GM19372 (cell line): ENCODE results near the gene LRRC56.

Source experiments
- ATAC-seq: cut with Tn5 transposase; IDR thresholded peaks from one replicate; pipeline ENCODE4 v1.9.1; 2021; ENCODE audit warnings: mild to moderate bottlenecking, low read depth, moderate library complexity; ENCODE audit not compliant: unreplicated experiment

LRRC56 gene, protein sequence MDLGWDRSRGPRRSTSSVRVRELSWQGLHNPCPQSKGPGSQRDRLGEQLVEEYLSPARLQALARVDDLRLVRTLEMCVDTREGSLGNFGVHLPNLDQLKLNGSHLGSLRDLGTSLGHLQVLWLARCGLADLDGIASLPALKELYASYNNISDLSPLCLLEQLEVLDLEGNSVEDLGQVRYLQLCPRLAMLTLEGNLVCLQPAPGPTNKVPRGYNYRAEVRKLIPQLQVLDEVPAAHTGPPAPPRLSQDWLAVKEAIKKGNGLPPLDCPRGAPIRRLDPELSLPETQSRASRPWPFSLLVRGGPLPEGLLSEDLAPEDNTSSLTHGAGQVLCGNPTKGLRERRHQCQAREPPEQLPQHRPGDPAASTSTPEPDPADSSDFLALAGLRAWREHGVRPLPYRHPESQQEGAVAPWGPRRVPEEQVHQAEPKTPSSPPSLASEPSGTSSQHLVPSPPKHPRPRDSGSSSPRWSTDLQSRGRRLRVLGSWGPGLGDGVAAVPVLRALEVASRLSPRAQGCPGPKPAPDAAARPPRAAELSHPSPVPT

DNA sequence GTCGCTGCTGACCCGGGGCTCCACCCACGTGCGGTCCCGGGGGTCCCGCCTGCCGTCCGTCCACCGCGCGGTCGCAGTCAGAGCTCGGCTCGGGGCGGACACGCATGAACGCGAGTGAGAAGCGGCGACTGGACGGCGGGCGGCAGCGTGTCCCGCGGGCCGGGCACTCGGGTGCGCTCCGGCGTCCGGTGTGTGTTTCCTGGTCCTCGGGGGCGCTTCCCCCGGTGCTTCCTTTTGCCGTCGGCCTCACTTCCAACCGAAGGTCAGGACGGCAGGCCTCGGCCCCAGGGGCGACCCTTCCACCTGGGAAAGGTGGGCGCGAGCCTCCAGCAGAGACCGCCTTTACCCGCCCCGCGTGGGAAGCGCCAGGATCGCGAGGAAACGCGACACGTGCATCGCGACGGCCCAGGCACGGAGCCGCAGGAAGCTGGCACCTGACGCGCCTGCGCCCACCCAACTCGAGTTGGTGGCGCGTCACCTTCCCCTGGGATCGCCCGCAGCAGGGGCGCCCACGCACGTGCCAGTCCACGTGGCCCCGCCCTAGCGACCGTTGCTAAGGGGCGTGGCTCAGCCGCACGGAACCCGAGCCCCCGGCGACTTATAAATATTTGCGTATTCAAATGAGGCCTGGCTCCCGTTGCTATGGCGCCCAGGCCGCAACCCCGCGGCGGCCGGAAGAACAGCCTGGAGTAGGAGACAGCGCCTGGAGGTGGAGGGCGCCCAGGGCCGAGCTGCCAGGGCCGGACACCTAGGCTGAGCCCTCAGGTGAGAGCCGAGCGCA is at the start of gene LRRC56:
Gene LRRC56, plus strand, starts transcription at position 687 of the 781 bp plus-strand sequence. CDS start 3,158 bp downstream, outside the sequence.
- peak; percentile 48 for ATAC-seq

DNA sequence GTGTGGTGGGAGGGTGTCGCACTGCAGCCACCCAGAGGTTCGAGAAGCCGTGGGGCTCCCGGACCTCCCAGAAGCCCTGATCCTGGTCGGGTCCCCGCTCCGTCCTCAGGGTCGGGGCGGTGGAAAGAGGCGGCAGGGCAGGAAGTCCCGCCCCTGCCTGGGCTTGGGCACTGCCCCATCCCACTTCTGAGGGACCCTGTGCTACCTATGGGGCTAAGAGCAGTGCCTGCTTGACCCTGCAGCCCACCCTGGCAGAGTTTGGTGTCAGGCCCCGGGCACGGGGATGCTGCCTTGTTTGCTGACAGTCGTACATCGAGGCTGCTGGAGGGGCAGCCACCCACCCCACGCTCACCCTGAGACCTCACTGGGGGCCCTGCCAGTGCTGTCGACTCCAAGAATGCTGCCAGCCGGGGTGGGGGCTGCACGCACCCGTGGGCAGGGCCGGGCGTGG is 49.7 kb upstream of the LRRC56 start:
- ATAC-seq = no peak

DNA sequence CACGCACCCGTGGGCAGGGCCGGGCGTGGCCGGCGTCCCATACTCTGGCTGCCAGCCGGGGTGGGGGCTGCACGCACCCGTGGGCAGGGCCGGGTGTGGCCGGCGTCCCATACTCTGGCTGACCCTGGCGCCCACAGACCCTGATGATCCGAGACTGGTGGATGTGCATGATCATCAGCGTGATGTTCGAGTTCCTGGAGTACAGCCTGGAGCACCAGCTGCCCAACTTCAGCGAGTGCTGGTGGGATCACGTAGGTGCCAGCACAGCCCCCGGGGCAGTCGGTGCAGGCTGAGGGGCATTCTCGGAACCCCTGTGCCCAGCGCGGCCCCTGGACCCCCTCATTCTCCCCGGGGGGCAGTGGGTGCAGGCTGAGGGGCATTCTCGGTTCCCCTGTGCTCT is 49.3 kb upstream of the LRRC56 start:
- no peak for ATAC-seq

DNA sequence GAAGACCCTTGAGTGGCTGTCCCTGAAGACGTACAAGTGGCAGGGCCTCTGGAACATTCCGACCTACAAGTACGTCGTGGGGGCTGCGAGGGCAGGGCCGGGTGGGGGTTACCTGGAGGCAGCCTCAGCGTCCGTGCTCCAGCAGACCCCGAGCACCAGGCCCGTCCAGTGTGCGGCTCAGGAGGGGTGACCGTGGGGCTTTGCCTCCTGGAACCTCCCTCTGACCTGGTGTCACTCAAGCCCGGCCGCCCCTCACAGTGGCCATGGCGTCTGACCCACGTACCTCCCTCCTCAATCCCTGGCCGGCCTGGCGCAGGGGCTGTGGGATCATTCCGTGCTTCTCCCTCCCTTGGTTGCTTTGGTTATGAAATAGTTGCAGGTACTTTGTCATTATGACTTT is 48.7 kb upstream of the LRRC56 start:
- no peak for ATAC-seq

DNA sequence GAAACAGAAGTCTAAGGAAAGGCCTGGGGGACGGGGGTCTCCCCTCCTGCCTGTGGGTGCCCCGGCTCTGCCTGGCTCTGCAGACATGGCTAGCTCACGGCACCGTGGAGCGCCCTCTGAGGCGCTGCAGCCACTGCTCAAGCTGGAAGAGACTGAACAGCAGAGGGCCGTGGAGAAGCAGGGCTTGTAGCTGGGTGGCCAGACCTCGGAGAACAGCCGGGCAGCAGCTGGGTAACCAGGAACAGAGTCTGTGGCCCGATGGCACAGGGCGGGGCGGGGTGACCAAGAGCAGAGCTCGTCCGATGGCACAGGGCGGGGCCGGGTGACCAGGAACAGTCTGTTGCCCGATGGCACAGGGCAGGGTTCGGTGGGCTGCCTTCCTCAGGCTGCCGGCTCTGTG is 48.3 kb upstream of the LRRC56 start:
- no peak for ATAC-seq

DNA sequence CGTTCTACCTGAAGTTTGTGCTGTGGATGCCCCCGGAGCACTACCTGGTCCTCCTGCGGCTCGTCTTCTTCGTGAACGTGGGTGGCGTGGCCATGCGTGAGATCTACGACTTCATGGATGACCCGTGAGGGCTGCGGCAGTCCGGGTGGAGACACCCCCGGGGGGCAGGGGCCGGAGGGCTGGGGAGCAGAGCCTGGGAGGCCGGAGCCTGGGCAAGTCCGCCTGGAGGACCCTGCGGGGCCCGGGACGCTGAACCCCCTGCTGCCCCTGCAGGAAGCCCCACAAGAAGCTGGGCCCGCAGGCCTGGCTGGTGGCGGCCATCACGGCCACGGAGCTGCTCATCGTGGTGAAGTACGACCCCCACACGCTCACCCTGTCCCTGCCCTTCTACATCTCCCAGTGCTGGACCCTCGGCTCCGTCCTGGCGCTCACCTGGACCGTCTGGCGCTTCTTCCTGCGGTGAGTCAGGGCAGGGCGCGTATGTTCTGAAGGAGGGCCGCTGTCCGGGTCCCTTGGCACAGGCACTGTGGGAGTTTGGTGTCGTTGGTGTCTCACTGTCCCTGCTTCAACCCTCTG is 47.6 kb upstream of the LRRC56 start:
- no peak for ATAC-seq

DNA sequence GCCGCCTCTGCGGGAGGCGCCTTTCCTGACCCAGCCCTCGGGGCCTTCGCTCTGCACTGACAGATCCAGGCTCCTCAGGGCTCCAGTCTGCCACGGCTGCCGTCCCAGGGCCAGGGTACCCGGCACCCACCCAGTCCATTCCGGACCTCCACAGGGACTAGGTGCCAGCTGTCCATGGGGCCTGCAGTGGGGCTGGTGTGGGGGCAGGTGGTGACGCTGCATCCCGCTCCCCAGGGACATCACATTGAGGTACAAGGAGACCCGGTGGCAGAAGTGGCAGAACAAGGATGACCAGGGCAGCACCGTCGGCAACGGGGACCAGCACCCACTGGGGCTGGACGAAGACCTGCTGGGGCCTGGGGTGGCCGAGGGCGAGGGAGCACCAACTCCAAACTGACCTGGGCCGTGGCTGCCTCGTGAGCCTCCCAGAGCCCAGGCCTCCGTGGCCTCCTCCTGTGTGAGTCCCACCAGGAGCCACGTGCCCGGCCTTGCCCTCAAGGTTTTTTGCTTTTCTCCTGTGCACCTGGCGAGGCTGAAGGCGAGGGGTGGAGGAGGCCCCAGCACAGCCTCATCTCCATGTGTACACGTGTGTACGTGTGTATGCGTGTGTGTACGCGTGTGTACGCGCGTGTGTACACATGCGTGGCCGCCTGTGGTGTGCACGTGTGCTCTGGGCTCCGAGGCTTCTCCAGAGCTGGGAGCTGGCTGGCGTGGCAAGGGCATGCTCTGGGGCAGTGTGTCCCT is 47.0 kb upstream of the LRRC56 start:
- no peak for ATAC-seq

DNA sequence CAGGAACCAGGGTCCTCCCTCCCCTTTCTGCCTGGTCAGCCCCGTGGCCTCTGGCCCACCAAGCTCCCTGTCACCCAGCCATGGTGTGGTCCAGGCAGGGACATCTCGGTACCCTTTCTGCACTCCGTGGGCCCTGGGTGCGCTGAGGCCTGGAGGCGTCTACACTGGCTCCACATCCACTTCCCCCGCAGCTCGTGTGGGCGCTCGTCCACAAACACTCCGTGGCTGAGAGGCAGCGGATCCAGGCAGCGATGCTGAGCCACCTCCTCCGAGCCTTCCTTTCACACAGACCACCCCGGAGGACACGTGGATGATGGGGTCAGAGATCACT is 46.4 kb upstream of the LRRC56 start:
- no peak for ATAC-seq

DNA sequence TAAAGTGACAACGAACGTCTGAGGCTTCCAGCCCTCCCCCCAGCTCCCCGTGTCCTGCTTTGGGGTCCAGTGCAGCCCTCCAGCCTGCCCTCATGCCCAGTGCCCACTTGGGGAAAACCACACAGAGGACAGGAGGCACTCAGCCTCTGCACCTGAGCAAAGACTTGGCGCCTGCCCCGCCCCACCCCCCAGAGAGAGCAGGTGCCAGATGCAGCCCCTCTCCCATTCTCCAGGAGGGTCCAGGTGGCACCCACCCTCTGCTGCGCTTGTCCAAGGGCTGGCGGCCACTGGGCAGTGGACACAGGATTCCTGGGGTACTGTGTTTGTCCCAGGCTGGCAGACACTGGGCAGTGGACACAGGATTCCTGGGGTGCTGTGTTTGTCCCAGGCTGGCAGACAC is 46.0 kb upstream of the LRRC56 start:
- no peak for ATAC-seq

DNA sequence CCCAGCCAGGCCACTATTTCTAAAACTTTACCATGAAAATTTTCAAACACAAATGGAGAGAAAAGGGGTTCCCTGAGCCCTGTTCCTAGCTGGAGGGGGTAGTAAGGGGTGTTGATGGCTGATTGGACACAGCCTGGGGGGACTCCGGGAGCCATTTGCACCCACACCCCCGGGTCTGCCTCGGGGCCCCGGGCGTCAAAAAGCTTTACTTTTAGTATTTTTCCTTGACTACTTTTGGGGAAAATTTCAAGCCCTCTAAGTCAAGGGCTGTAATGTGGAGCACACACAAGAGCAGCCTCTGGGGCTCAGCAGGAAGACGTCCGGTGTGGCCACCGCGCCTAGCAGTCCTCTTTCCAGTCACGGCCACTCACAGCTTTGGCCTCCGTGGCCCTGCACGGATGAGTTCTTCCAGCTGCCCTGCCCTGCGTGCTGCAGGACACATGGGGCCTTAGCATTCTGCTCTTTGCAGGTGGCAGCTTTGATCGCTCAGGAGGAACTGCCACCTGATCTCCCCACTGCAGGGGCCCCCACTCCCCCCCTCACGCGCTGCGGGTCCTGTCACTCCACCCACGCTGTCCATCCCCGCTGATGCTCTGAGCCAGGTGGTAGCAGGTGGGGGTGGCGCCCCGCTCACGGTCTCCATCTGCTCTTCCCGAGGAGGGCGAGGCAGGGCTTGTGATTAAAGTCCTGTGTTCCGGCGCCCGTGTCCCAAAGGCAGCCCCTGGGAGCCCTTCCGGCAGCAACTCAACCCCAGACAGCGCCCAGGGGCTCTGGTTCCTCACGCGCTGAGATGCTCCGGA is 44.7 kb upstream of the LRRC56 start:
- no peak for ATAC-seq

DNA sequence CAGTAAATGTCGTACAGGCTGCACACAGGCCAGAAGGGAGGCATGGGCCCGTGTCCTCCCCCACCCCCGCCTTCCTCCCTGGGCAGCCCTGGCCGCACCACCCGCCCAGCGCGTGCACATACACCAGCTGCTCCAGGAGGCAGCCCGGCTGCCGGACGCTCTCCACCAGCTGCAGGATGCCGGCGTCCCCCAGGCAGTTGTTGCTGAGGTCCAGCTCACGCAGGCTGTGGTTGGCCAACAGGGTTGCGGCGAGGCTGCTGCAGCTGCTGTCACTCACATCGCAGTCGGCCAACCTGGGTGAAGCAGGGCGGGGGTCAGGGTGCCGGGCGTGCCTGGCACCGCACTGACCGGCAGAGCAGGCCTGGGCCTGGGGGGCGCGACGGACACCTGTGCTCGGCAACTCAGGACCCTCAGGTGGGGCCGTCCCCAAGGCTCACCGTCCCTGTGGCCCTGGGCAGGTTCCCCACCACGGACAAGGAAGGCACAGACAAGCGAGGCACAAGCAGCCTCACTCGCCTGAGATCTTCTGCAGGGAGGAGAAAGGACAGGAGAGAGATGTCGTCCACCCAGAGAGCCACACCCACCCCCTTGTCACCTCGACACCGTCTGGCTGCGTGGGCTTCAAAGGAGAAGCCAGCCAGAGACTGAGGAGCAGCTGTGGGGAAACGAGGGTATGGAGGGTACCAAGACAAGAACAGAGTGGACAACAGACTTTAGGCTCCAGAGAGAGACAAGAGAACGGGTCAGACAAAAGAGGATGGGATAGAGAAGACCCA is 42.4 kb upstream of the LRRC56 start:
- ATAC-seq = no peak

DNA sequence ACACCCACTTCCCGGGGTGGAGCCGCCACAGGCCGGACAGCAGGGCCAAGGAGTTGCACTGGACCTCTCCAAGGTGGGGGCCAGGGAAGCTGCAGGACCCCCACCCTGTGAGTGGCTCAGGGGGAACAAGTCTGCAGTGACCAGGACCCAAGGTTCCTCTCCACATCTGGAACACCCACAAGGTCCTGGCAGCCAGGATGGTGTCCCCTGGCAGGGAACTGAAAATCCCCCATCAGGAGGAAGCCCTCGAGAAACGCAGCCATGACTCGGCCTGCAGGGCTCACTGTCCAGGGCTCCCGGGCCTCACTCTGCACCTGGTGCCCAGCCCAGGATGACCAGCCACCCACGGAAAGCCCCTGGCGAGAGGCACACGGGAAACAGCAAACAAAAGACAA is 41.8 kb upstream of the LRRC56 start:
- ATAC-seq = no peak

DNA sequence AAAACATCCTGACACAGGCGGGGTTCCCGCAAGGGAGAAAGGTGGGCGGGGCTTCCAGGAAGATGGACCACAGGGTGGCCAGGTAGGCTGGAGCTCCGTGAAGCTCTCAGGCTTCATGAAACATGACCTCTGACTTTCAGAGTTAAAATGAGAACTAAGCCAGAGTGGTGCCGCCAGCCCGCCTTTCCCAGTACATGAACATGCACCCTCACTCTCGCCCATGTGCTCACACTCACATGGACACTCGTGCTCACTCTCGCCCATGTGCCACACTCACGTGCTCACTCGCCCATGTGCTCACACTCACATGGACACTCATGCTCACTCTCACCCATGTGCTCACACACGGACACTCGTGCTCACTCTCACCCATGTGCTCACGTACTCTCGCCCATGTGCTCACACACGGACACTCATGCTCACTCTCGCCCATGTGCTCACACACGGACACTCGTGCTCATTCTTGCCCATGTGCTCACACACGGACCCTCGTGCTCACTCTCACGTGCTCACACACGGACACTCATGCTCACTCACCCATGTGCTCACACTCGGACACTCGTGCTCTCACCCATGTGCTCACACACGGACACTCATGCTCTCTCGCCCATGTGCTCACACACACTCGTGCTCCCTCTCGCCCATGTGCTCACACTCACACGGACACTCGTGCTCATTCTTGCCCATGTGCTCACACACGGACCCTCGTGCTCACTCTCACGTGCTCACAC is 40.3 kb upstream of the LRRC56 start:
- no peak for ATAC-seq

DNA sequence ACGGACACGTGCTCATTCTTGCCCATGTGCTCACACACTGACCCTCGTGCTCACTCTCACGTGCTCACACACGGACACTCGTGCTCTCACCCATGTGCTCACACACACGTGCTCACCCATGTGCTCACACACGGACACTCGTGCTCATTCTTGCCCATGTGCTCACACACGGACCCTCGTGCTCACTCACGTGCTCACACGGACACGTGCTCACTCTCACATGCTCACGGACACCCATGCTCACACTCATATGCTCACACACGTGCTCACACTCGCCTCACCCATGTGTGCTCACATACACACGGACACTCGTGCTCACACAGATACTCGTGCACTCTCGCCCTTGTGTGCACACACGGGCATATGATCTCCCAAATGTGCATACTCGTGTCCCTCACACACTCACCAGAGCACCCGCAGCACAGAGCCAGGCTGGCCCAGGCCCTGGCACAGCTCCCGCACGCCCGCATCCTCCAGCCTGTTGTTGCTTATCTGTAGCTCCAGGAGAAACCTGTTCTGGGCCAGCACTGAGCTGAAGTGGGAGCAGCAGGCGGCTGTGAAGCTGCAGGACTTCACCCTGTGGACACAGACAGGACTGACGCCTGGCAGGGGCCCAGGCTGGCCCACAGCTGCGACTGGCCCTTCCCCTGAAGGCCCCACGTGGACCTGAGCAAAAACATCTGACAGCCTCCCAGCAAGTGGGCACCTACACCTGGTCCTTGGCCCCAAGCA is 39.6 kb upstream of the LRRC56 start:
- no peak for ATAC-seq

DNA sequence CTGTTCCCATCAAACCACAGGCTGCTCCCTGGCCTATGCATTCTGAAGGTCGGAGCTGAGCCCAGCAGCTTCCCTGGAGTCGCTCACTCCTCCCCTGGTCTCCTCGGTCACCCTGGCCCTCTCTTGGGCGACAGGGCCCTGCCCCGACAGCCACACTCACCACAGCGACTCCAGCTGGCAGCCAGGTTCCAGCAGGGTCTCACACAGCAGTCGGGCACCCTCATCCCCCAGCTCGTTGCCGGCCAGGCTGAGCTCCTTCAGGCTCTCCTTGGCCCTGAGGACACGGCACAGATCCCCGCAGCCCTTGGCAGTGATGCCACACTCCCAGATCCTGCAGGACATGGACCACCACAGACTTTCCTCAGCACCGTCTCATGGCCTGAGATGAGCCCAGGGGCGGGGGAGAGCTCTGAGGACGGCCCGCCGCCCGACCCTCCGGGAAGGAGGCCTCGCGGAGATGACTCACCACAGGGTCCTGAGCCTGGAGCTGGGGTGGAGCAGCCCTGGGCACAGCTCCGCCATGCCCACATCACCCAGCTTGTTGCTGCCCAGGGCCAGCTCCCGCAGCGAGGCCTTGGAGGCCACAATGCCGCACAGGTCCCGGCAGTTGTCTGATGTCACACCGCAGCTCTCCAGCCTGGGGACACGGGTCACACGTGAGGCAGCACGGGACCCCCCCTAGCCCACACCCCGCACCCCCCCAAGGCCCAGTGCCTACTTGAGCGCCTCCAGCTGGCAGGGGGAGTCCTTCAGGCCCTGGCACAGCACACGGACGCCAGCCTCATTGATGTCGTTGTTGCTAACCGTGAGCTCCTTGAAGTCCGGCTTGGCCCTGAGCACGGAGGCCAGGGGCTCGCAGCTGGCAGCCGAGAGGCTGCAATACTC is 38.8 kb upstream of the LRRC56 start:
- ATAC-seq = no peak

DNA sequence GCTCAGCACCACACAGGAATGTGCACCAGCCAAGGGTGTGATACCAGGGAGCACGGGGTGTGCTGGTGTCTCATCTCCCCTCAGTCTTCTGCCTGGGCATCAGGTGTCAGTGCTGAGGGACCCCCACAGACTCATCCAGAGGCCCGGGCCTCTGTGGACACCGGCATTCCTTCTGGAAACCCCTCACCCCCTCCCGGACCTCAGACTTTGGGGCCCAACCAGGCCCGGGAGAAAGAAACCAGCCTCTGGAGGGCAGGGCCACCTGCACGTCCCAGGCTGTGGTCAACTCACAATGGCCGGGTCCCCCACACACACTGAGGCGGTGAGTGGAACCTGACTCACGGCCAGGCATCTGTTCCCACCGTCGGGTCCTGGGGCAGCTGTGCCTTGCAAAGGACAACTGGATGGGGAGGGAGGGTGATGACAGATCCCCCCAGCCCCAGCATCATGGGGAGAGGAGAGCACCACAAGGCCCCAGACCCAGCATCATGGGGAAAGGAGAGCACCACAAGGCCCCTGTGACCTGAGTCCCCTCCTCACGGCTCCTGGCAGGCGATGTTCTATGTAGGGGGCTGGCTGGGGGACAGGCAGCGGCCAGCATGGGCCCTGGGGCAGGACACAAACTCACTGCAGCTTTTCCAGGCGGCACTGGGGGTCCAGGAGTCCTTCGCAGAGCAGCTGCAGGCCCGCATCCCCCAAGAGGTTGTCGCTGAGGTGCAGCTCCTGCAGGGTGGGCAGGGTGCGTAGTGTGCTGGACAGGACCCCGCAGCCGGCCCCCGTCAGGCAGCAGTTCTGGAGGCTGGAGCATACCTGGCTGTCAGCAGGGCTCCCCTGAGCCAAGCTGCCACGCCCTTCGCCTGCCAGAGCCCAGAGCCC is 37.9 kb upstream of the LRRC56 start:
- no peak for ATAC-seq
